ENCODE data around the gene SCAMP3.

Gene SCAMP3

GRCh38 chr1:155207806-155208540 is 54.2 kb downstream of the SCAMP3 start, which contains the start of gene THBS3:
THBS3 (minus strand) TSS chr1:155207897; CDS start chr1:155207876, 21 bp downstream.
- no peak for DNase-seq (ENCODE audit: low read depth in 2 of 3, low spot score in 1 of 3)

- peak; percentile 81 to 93 (median 86) for DNase-seq (ENCODE audit: low read depth in 2 of 3, low spot score in 1 of 3)
Observed at GRCh38 chr1:155206891-155207805, 55.0 kb downstream of the SCAMP3 start.
